BJ (cell line): ENCODE results near the gene BAIAP2. TPM values are rescaled to one million over a fixed set of nuclear protein-coding genes. Genes with fewer than 3 reads are reported as not detected.

Experiments used
- CTCF ChIA-PET: fragments of 350-600 bp; formaldehyde crosslinking; extraction: SDS; loops from one replicate; lab custom pipeline; 2021; ENCODE audit warnings: antibody characterized with exemption, inconsistent platforms; lab: Yijun Ruan, JAX
- POLR2A ChIA-PET: fragments of 300-600 bp; sonication (Branson Sonifier 250); formaldehyde crosslinking; extraction: SDS; loops from one replicate; lab custom pipeline; 2021; ENCODE audit warnings: antibody characterized with exemption; lab: Charles Lee
- DNase-seq: peaks from one replicate; pipeline ENCODE4 v3.0.0-alpha.2; 2011; ENCODE audit warnings: low read depth
- H3K27me3 ChIP-seq: 2 replicates; pipeline ENCODE4 v1.6.0; 2011; ENCODE audit warnings: low read length; ENCODE audit not compliant: control insufficient read depth, insufficient read depth
- H3K36me3 ChIP-seq: 2 replicates; pipeline ENCODE4 v1.5.1; 2011; ENCODE audit warnings: low read length; ENCODE audit not compliant: control insufficient read depth, insufficient read depth
- H3K4me3 ChIP-seq: 2 replicates; pipeline ENCODE4 v1.5.1; 2011; ENCODE audit warnings: low read depth, mild to moderate bottlenecking, control low read depth, low read length
- CTCF ChIP-seq: IDR thresholded peaks from 2 replicates; pipeline ENCODE4 v1.5.1; 2011; ENCODE audit warnings: low read depth, mild to moderate bottlenecking, control low read depth, inconsistent platforms, low read length, moderate library complexity; ENCODE audit not compliant: insufficient read depth
- polyA minus RNA-seq: library from RNA; depleted of rRNA, polyadenylated mRNA; stranded (reverse); fragments of >200 nt; gene quantifications from 2 replicates; pipeline ENCODE4 v1.2.3, GENCODE V29; 2011; rRNA and poly(A)+ RNA removed
- polyA plus RNA-seq: library from polyadenylated mRNA; depleted of rRNA; stranded (reverse); fragments of >200 nt; gene quantifications from 2 replicates; pipeline ENCODE4 v1.2.3, GENCODE V29; 2011; rRNA removed

BAIAP2 gene
- polyA plus RNA-seq, result 7.8 and 12.1 TPM in 2 replicates
- 8.5 and 13.1 TPM in 2 replicates for polyA minus RNA-seq

DNA sequence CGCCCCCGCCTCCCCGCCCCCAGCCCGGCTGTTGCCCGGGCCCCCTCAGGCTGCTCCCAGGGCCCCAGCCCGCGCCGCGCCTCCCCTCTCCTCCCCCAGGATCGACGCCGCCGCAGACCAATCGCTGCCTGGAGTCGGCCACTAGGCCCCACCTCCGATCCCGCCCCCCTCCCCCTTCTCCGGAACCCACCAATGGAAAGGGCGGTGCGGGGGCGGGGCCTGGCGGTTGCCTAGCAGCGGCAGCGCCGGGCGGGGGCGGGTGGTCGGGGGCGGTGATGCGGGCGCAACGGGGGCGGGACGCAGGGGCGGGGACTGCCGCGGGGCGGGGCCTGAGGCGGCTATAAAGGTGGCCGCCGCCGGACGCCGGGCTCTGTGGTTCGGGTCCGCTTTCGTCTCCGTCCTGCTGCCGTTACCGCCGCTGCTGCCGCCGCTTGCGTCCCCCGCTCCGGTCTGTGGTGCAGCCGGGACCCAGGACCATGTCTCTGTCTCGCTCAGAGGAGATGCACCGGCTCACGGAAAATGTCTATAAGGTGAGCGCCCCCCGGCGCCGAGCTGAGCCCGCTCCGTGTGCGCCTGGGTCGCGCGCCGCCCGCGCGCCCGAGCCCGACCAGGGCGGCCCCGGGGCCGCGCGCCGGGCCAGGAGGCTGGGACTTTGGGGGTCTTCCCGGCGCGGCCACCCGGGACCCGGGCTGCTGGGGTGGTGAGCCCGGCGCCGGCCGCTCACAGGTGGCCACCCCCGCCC, at the start of gene BAIAP2:
BAIAP2 (plus strand) TSS at position 373 of the 742 bp plus-strand sequence; CDS start at position 477, 104 bp downstream.
- CTCF ChIA-PET, result interaction anchor here (1.5 to 4.7 kb wide), 5 partner anchors 11 to 67 kb away, joined by 4 to 22 read pairs (median 7); no protein-coding TSS in a partner anchor
- Histone ChIP-seq H3K36me3 (peaks cover 8% of the 10 kb centered on the region), H3K27me3 (no peaks in the 10 kb centered on the region), H3K4me3 (peak within 1 kb of the TSS; percentile 75)
- TF ChIP-seq CTCF, result no peak
- no peak for DNase-seq
- POLR2A ChIA-PET, result interaction anchor here (0.6 kb wide), 1 partner anchor 63 kb away, joined by 16 read pairs; no protein-coding TSS in a partner anchor

GRCh38 chr17:80986046-80986445, 48.9 kb upstream of the BAIAP2 start:
- ChIA-PET POLR2A (no interaction called here), CTCF (interaction anchor here (1.1 to 2.2 kb wide), 3 partner anchors 116 to 152 kb away, joined by 3 to 12 read pairs (median 3); no protein-coding TSS in a partner anchor)
- DNase-seq, result no peak
- H3K27me3 ChIP-seq, result no peaks in the 10 kb centered on the region
- no peak overlapping the region for H3K4me3 ChIP-seq
- no peak for TF ChIP-seq CTCF
- no peaks in the 10 kb centered on the region for H3K36me3 ChIP-seq

DNA sequence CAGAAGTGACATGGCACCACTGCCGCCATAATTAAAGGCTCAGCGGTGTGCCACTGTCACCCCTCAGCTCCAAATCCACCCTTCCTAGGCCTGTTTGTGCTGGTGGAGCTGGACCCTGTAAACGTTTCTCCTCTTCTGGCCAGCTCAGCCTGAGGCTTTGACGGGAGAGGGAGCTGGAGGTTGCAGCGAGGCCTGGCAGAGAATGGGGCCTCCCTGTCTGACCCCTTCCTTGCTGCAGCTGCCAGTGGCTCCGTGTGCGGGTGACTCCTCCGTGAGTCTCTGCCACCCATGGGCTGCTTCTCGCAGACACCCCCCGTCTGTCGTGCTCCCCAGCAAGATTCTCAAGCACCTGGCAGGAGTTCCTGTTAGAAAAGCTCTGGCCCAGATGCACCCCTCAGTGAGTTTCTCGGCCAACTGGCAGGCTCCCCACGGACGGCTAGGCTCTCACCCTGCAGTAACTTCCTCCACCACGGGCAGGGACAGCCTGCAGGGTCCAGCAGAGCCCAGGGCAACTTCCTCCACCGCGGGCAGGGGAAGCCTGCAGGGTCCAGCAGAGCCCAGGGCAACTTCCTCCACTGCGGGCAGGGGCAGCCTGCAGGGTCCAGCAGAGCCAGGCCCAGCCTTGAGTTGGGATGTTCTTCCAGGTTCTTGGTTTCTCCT, 48.0 kb upstream of the BAIAP2 start:
- TF ChIP-seq CTCF, result no peak
- DNase-seq, result no peak
- Histone ChIP-seq H3K27me3 (no peaks in the 10 kb centered on the region), H3K36me3 (no peaks in the 10 kb centered on the region), H3K4me3 (no peak overlapping the region)
- ChIA-PET CTCF (interaction anchor here (1.1 to 3.7 kb wide), 2 partner anchors 110 to 119 kb away, joined by 3 to 54 read pairs; no protein-coding TSS in a partner anchor), POLR2A (no interaction called here)

GRCh38 chr17:80987941-80988461, 47.0 kb upstream of the BAIAP2 start:
- DNase-seq, result no peak

More at GRCh38 chr17:80987941-80988461, 47.0 kb upstream of the BAIAP2 start:
- H3K36me3 ChIP-seq, result no peaks in the 10 kb centered on the region
- POLR2A ChIA-PET, result no interaction called here
- CTCF ChIA-PET, result interaction anchor here (1.0 to 3.7 kb wide), 7 partner anchors 16 to 561 kb away, joined by 3 to 54 read pairs (median 11); no protein-coding TSS in a partner anchor
- no peak overlapping the region for H3K4me3 ChIP-seq
- no peak for TF ChIP-seq CTCF
- no peaks in the 10 kb centered on the region for H3K27me3 ChIP-seq
